Fibroblast of skin of back (primary cell): ENCODE data around the gene ABCG8. TPM values are rescaled to one million over a fixed set of nuclear protein-coding genes. Genes with fewer than 3 reads are reported as not detected.

ENCODE experiments used
- DNase-seq: peaks from one replicate; pipeline ENCODE4 v3.0.0-alpha.2; 2013
- polyA plus RNA-seq, 2 experiments: library from polyadenylated mRNA; unstranded; fragments of 120-200 nt; gene quantifications; one replicate each; pipeline ENCODE4 v1.2.1, GENCODE V29; 2013; ENCODE audit not compliant: insufficient read length in 2 of 2

ABCG8 gene
- not detected for polyA plus RNA-seq (2013, experiment 1 of 2; ENCODE audit: insufficient read length)
- polyA plus RNA-seq (2013, experiment 2 of 2; ENCODE audit: insufficient read length), result not detected

GRCh38 chr2:43838560-43839267, at the start of gene ABCG8, which contains the start of gene ABCG5:
Gene ABCG8 (plus strand): TSS chr2:43838971. CDS start chr2:43839054, 83 bp downstream.
Gene ABCG5 (minus strand): TSS chr2:43838839. CDS start chr2:43838679, 160 bp downstream.
- no peak for DNase-seq

DNA sequence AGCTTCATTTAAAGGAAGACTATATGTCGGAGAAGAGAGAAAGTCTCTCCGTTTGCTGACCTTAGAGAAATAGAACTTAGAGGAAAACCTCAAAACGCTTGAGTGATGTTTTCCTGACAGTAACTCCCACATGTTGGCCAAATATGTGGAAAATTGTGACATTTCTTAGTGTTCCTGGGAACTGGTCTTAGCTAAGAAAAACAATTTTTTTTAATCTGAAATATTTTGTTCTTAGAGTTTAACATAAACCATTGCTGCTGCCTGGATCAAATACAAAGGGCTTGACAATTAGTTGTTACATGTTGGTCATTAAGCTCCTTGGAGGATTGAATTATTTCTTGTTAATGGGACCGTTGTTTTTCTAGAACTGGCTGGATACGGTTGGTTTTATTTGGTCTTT, 48.6 kb upstream of the ABCG8 start:
- no peak for DNase-seq

GRCh38 chr2:43791035-43791765, 47.6 kb upstream of the ABCG8 start:
- DNase-seq, result no peak

- DNase-seq, result no peak
Observed at GRCh38 chr2:43792653-43793052, 46.1 kb upstream of the ABCG8 start.

- DNase-seq, result no peak
Observed at GRCh38 chr2:43794956-43795355, 43.8 kb upstream of the ABCG8 start.

GRCh38 chr2:43796206-43796605, 42.6 kb upstream of the ABCG8 start:
- DNase-seq, result no peak

DNA sequence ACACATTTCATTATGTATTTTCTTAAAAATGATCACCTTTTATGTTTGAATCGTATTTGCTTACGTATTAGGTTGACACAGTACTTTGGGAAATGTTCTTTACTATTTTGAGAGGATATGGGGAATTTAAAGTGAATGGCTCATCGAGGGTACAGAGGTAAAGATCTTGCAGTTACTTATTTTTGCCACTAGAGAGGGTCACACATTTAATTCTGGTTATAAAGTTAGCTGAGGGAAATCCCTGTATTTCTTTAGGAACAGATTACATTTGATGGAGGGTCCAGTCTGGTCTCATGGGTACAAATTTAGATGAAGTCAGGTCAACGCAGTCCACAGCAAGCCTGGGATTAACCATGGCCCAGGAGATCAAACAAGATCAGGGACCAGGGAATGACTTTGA, 40.5 kb upstream of the ABCG8 start:
- DNase-seq, result no peak

GRCh38 chr2:43800894-43801293, 37.9 kb upstream of the ABCG8 start:
- DNase-seq, result no peak

DNA sequence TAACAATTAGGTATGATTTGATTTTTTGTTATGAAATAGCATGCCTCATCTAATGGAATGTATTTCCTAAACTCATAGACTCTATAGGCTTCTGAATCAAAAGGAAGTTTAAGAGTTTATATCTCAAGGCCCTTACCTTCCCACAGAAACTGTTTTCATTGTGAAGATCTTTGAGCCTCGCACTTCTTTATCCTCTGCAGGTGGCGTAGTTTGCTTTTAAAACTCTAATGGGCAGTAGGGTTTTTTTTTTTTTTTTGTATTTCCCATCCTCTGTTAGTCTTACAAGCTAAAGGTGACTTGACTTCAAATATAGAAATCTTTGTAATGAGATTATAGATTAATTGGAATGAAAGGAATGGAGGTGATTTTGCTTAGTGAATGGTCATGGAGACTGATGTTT, 36.6 kb upstream of the ABCG8 start:
- DNase-seq, result no peak

DNA sequence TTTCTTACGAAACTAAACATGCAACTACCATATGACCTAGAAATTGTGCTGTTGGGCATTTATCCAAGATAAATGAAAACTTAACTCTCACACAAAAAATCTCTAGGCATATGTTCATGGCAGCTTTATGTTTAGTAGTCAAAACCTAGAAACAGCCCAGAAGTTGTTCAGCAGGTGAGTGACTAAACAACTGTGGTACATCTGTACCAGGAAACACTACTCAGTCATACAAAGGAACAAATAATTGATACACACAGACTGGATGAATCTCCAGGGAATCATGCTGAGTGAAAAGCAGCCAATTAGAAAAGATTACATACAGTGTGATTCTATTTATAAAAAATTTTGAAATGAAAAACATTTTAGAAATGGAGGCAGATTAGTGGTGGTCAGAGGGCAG, 35.7 kb upstream of the ABCG8 start:
- DNase-seq, result no peak

GRCh38 chr2:43806719-43807031, 32.1 kb upstream of the ABCG8 start:
- no peak for DNase-seq

GRCh38 chr2:43810452-43810851, 28.3 kb upstream of the ABCG8 start:
- DNase-seq, result no peak

- DNase-seq, result no peak
Observed at GRCh38 chr2:43810888-43811287, 27.9 kb upstream of the ABCG8 start.

- DNase-seq, result no peak
Observed at GRCh38 chr2:43812006-43812405, 26.8 kb upstream of the ABCG8 start.

DNA sequence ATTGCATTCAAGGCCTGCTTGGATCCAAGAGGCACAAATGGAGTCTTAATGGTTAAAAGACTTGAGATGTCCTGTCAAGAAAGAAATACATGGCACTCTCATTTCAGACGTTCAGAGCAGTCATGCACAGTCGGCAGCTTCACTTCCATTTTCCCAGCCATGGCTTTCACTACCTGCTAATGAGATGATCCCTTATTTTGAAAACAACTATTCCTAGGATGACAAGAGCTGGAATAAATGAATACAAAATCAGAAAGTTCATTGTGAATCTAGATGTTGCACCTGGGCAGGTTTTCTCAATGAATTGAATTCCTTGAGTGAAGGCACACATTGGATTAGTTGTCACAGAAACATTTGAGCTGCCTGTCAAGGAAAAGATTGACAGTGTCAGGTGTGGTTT, 25.8 kb upstream of the ABCG8 start:
- no peak for DNase-seq

- no peak for DNase-seq
Observed at GRCh38 chr2:43814711-43815110, 24.1 kb upstream of the ABCG8 start.

DNA sequence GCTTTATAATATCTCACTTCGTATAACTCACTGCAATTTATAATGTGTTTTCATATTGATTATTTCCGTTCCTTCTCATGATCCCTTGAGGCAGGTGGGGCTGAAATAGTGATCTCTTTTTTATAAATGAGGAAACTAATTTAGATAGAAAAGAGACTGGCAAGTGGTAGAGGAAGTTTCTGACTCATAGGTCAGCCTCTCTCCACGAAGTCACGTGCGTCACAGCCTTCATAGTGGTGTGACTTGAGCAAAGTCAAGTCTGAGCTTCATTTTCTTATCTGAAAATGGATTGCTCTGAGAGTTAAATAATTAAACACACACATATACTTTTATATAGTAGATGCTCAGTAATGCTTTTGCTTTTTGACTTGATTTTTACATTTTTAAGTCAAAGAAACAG, 20.0 kb upstream of the ABCG8 start:
- peak; percentile 8 for DNase-seq

- no peak for DNase-seq
Observed at GRCh38 chr2:43819491-43820163, 19.1 kb upstream of the ABCG8 start.

DNA sequence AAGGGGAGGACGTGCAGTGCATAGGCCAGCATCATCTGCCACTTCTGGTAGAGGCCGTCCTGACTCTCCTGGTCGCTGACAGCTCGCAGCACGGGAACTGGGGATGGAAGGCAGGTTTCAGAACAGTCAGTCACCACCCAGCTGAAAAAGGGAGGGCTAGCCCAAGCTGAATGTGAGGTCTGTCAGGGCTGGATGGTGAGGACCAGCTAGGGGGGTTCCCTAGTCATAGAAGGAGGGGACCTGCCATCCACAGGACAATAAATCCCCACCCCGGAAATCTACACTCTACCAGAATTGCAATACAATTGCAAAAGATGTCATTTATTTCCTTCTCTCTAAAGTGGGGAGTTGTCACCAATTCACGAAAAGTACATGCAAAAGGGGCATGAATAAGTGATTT, 15.9 kb upstream of the ABCG8 start:
- DNase-seq, result no peak

DNA sequence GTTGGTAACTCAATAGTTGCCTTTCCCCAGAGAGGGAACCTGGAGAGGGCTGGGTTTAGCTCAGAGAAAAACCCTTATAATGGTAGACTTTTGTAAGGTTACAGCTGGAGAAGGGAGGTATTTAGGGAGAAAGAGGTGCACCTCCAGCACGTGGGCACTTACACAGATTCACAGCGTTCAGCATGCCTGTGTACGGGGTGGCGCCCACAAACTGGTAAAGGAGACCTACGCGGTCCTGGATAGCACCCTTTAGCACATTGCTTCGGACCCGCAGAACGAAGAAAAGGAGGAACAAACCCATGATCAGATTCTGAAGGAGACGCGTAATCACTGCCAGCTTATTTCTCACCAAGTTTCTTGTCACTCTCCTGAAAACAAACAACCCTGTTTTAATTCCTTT, 15.0 kb upstream of the ABCG8 start:
- no peak for DNase-seq

DNA sequence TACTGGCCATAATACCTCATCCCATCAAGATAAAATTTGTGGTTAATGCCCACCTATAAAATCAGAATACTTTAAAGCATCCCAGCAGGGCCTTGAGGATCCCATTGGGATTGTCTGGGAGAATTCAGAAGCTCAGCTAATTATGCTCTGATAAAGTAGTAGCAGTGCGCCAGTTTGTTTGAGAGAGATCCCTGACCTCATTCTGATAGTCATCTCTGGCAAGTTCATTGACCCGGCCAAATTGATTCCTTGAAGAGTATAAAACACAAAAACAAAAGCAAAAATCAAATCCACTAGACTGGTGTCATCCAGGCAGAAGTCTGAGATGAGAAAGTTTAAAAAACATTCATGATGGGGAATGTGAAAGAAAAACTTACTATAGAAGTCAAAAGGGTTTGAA, 14.3 kb upstream of the ABCG8 start:
- DNase-seq, result no peak

DNA sequence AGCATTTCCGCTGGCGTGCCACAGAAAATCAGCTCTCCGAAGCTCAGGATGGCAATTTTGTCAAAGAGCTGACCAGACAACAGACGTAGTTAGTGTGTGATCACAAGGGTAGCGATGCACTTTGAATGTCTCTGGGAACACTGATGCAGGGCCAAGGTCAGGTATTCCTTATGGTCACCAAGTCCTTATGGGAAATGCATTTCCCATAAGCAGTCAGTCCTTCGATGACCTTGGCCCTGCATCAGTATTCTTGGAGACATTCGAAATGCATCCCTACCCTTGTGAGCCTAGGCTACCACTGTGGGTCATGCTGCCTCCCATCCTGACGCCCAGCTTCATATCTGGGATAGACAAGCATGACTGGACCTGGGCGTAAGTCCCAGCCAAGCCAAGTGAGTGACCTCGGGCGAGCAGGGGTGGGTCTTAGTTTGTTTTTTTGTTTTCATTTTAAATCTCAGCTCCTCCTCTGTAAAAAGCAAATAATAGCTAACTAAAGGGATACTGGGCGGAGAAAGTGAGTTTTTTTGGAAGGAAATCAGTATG, 13.7 kb upstream of the ABCG8 start:
- no peak for DNase-seq

- DNase-seq, result no peak
Observed at GRCh38 chr2:43825841-43826240, 12.9 kb upstream of the ABCG8 start.
